IPS DF 6.9 (cell line): ENCODE results near the gene SVOPL.

ENCODE experiments used
- DNase-seq: peaks from one replicate; pipeline ENCODE4 v3.0.0-alpha.2; 2013; ENCODE audit warnings: low read depth, low spot score
- H3K27ac ChIP-seq: one replicate; pipeline ENCODE4 v1.5.1; 2013; ENCODE audit warnings: low read length, control low read depth
- H3K27me3 ChIP-seq: 2 replicates; pipeline ENCODE4 v1.6.1; 2013; ENCODE audit warnings: mild to moderate bottlenecking, low read length; ENCODE audit not compliant: control insufficient read depth, insufficient read depth
- H3K36me3 ChIP-seq: 2 replicates; pipeline ENCODE4 v1.6.1; 2013; ENCODE audit warnings: low read length; ENCODE audit not compliant: control insufficient read depth, insufficient read depth
- H3K4me1 ChIP-seq: 2 replicates; pipeline ENCODE4 v1.6.1; 2013; ENCODE audit warnings: low read length; ENCODE audit not compliant: control insufficient read depth, insufficient read depth
- H3K4me3 ChIP-seq: 2 replicates; pipeline ENCODE4 v1.5.1; 2013; ENCODE audit warnings: mild to moderate bottlenecking, low read length
- H3K9me3 ChIP-seq: 2 replicates; pipeline ENCODE4 v1.6.1; 2013; ENCODE audit warnings: low read length, inconsistent platforms; ENCODE audit not compliant: control insufficient read depth, insufficient read depth
- WGBS: extraction: QIAGEN DNeasy Blood & Tissue Kit; methylation state at CpG from one replicate; pipeline ENCODE4 v1.1.7; 2013; ENCODE audit warnings: mixed read lengths, missing lambda C conversion rate; ENCODE audit not compliant: insufficient read length, insufficient coverage; 5-methylcytosine and 5-hydroxymethylcytosine counted together

Gene SVOPL

DNA sequence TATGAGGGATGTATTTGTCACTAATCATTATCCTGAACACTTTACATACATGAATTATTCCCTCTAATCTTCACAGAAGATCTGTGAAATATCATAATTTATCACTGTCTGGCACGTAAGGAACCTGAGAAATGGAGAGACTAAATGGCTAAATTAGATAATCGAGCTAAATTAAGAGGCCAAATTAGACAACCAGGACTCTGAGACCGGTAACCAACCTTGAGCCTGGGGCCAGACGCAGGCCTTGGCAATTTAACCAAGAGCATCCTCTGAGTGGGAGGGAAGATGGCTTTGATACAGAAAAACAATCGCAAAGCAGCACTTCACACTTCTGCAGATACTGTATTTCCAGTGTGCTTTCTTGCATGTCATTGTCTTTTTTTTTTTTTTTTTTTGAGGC lies 21.4 kb downstream of the SVOPL start:
- Histone ChIP-seq H3K4me1 (no peaks in the 10 kb centered on the region), H3K27ac (no peak overlapping the region), H3K9me3 (no peaks in the 10 kb centered on the region), H3K36me3 (no peaks in the 10 kb centered on the region), H3K4me3 (no peak overlapping the region), H3K27me3 (no peaks in the 10 kb centered on the region)
- WGBS: no CpG with 5 or more reads among the region's 5 CpGs
- DNase-seq: no peak

DNA sequence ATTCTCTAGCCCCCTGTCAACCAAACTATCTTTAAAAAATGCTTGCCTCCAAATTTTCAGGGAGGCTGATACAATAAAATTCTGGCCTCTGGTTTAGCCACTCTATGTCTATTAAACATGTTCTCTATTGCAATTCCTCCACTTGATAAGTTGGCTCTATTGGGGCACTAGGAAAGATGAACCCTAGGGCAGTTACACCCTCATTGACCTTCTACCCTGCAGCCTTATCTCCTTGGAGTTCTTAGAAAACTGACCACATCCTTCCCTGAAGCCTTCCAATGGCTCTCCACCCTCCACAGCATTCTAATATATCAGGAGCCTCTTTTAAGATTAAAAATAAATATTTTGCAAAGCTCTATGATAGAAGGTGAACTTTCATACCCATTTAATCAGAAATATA lies 30.6 kb downstream of the SVOPL start:
- Histone ChIP-seq H3K4me1 (no peaks in the 10 kb centered on the region), H3K27me3 (no peaks in the 10 kb centered on the region), H3K9me3 (no peaks in the 10 kb centered on the region), H3K36me3 (no peaks in the 10 kb centered on the region), H3K27ac (no peak overlapping the region), H3K4me3 (no peak overlapping the region)
- no peak for DNase-seq

DNA sequence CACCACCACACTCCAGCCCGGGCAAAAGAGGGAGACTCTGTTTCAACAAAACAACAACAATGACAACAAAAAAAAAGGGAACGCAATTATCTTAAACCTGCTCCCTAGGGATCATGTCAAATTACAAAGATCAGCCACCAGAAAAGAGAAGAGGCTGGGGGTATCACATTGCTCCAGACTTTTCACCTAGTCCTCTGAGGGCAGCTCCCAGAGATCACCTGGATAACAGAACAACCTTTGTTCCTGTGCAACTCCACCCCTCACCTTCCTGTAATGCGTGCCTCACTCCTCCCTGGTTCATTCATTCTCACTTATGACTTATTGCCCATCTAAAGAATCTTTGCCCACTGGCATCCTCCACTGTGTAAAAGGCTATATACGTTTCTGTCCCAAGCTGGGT lies 31.8 kb downstream of the SVOPL start:
- H3K4me1 ChIP-seq: no peaks in the 10 kb centered on the region

DNA sequence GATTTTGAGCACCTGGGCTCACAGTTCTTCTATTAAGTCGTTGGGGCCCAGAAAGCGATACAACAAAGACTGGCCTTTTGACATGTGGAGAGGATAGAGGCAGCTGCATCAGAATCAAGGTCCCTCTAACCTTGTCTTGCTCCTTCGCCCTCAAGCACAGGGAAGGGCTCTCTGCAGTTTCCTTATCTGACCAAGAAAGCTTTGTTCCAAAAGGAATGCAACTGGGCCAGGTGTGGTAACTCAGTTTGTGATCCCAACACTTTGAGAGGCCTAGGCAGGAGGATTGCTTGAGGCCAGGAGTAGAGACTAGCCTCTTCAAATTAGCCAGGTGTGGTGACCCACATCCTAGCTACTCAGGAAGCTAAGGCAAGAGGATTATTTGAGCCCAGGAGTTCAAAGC lies 32.2 kb downstream of the SVOPL start:
- Histone ChIP-seq H3K36me3 (no peaks in the 10 kb centered on the region), H3K27me3 (no peaks in the 10 kb centered on the region), H3K4me1 (no peaks in the 10 kb centered on the region), H3K9me3 (no peaks in the 10 kb centered on the region), H3K27ac (no peak overlapping the region), H3K4me3 (no peak overlapping the region)
- no CpG with 5 or more reads among the region's 3 CpGs for WGBS
- no peak for DNase-seq

More for the DNA sequence above, 31.8 kb downstream of the SVOPL start:
- no CpG with 5 or more reads among the region's 4 CpGs for WGBS
- DNase-seq: no peak
- H3K27me3 ChIP-seq: no peaks in the 10 kb centered on the region
- H3K27ac ChIP-seq: no peak overlapping the region
- no peaks in the 10 kb centered on the region for H3K9me3 ChIP-seq
- no peaks in the 10 kb centered on the region for H3K36me3 ChIP-seq
- no peak overlapping the region for H3K4me3 ChIP-seq

DNA sequence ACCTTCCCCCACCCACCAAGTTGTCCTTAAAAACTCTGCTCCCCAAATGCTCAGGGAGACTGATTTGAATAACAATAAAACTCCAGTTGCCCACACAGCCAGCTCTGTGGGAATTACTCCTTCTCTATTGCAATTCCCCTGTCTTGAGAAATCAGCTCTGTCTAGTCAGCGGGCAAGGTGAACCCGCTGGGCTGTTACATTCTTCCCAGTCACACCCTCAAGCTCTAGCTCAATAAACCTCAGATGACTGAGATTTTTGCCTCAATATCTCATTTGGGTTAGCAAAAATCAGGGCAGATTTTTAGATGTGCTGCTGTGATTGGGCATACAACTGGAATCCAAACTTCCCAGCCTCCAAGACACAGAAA lies 32.9 kb downstream of the SVOPL start:
- Histone ChIP-seq H3K27me3 (no peaks in the 10 kb centered on the region), H3K4me3 (no peak overlapping the region), H3K4me1 (no peaks in the 10 kb centered on the region), H3K27ac (no peak overlapping the region), H3K9me3 (no peaks in the 10 kb centered on the region), H3K36me3 (no peaks in the 10 kb centered on the region)
- DNase-seq: no peak
- no CpG with 5 or more reads among the region's 2 CpGs for WGBS

DNA sequence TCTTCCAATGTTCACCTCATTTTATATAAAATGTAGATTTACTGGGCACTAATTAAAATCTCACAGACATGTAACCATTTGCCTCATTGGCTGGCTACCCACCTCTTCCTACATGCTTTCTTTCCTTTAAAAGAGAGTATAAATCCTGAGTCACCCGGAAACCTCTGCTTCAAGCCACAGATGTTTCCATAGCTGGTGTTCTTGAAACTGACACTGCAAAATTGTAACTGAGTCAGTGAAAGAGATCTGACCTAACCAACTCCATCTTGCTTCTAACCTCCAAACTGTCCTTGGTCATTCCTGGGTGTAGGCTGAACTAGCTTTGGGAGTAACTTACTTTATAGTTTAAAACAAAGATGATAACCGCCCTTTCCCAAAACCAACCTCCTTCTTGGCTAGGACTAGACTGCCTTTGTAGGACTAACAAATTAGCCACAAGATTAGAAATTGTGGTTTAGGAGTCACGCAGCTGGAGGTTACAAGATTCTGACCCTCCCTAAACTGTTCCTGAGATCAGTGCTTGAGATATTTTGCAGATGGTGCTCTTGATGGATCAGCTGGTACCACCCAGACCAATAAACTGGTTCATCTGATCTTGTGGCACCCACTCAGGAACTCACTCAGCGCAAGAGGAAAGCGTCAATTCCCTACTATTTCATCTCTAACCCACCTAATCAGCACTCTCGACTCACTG lies 33.5 kb downstream of the SVOPL start:
- no peak for DNase-seq
- no peaks in the 10 kb centered on the region for H3K4me1 ChIP-seq
- no CpG with 5 or more reads among the region's 6 CpGs for WGBS
- H3K27ac ChIP-seq: no peak overlapping the region
- no peaks in the 10 kb centered on the region for H3K27me3 ChIP-seq
- no peak overlapping the region for H3K4me3 ChIP-seq
- H3K36me3 ChIP-seq: no peaks in the 10 kb centered on the region
- H3K9me3 ChIP-seq: no peaks in the 10 kb centered on the region

DNA sequence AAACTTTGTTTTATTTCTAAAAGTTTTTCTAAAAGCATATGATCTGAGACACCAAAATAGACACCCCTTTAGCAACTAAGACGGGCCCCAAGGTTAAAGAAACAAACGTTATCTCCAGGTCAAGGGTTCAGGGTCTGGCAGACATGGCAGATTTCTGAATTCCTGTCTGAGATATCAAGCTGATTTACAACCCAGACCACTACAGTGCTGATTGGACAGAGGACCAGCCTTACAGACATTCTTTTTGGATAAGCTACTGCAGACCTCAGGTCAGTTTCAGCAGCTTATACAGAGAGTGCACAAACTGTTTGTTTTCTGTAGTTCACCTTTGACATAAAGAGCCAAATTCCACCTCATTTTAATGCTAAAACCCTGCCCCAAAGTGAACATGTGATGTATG lies 34.8 kb downstream of the SVOPL start:
- DNase-seq: no peak
- Histone ChIP-seq H3K27ac (no peak overlapping the region), H3K4me1 (no peaks in the 10 kb centered on the region), H3K27me3 (no peaks in the 10 kb centered on the region), H3K9me3 (no peaks in the 10 kb centered on the region), H3K36me3 (no peaks in the 10 kb centered on the region), H3K4me3 (no peak overlapping the region)
- WGBS: no CpG with 5 or more reads among the region's 2 CpGs

DNA sequence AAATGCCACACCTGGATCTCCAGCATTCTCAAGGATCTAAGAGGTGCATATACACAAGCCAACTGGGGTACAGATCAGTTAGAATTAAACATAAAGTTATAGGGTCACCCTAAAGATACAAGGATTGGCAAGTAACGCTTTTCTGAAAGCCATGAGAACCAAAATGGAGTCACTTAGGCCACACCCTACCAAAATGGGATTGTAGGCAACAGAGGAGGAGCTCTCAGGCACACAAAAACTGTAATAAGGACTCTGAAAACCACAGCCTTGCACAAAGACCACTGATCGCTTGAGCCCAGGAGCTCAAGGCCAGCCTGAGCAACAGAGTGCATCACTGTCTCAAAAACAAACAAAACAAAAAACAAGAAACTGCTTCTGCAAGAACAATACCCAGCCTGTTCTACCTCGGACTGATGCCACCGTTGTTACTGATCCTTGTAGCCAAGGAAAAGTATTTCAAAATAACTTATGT lies 35.5 kb downstream of the SVOPL start:
- Histone ChIP-seq H3K9me3 (no peaks in the 10 kb centered on the region), H3K27ac (no peak overlapping the region), H3K36me3 (no peaks in the 10 kb centered on the region), H3K4me3 (no peak overlapping the region), H3K27me3 (no peaks in the 10 kb centered on the region), H3K4me1 (0 out of 2 replicates have a peak, but pooled peaks cover 2% of the 10 kb centered on the region)
- no peak for DNase-seq
- WGBS: no CpG with 5 or more reads among the region's 4 CpGs

DNA sequence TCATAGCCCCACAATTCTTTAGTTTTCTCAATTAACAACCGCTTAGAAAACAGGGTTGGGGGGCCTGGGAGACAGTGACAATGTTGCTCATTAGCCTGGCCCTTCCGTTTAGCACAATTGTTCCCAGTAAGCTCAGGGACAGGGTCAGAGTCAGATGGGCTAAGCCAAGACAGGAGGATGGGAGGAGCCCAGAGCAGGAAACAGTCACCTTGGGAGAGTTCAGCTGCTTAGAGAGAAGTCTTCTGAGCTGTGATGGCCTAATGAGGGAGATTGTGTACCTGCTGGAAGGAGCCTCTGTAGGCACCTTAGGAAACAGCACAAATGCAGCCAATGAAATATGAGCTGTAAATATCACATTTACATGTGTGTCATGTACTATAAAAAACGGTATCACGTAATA lies 35.9 kb downstream of the SVOPL start:
- 0 out of 2 replicates have a peak, but pooled peaks cover 2% of the 10 kb centered on the region for H3K4me1 ChIP-seq
- H3K9me3 ChIP-seq: no peaks in the 10 kb centered on the region
- H3K36me3 ChIP-seq: no peaks in the 10 kb centered on the region
- no peak overlapping the region for H3K4me3 ChIP-seq
- DNase-seq: no peak
- H3K27ac ChIP-seq: no peak overlapping the region
- no CpG with 5 or more reads among the region's 4 CpGs for WGBS
- H3K27me3 ChIP-seq: no peaks in the 10 kb centered on the region

DNA sequence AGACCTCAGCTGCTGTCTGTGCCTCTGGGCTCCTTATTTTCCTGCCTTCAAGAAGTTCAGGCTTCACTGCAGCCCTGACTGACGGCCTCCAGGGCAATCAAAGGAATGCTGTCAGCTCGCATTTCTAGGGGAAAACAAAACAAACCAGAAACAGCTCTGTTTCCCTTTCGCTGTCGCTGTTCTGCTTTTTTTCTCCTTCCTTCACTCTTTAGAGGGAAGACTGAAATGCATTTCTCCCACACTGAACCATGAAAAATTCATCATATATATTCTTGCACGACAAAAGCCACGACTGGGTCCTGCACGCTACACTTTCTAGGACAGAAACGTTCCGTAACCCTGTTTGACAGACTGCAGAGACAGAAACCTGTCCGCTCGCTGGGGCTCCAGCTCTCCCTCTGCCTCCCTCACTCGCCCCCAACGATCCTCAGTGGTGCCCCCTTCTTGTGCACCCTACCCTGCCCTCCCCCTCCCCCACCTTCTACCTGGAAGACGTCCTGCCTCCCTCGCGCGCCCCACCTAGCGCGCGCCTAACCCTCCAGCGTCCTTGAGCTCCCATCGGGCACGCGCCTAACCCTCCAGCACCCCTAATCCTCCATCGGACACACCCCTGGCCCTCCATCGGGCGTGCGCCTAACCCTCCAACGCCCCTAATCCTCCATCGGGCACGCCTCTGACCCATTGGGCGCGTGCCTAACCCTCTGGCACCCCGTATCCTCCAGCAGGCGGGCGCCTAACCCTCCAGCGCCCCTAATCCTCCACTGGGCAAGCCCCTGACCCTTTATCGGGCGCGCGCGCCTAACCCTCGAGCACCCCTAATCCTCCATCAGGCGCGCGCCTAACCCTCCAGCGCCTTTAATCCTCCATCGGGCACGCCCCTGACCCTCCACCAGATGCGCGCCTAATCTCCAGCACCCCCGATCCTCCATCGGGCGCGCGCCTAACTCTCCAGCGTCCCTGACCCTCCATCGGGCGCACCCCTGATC lies 37.1 kb downstream of the SVOPL start:
- no peak for DNase-seq

More for the DNA sequence above, 37.1 kb downstream of the SVOPL start:
- WGBS: no CpG with 5 or more reads among the region's 59 CpGs
- 0 out of 2 replicates have a peak, but pooled peaks cover 2% of the 10 kb centered on the region for H3K4me1 ChIP-seq
- no peaks in the 10 kb centered on the region for H3K9me3 ChIP-seq
- H3K27ac ChIP-seq: no peak overlapping the region
- H3K27me3 ChIP-seq: no peaks in the 10 kb centered on the region
- H3K36me3 ChIP-seq: no peaks in the 10 kb centered on the region
- peak overlapping the region; percentile 69; the same call in 1 of the 2 replicates for H3K4me3 ChIP-seq
